NCI-H1048 (cell line): ENCODE results near the gene SLC22A3.
"Not testable (repeated sequence)": the region's sequence is repeated elsewhere in the genome, so short reads cannot be mapped to it uniquely, and the experiment has no call there.

ENCODE experiments used
- DNase-seq: peaks from one replicate; lab custom pipeline; 2025; lab: John Stamatoyannopoulos, UW

The SLC22A3 gene

DNA sequence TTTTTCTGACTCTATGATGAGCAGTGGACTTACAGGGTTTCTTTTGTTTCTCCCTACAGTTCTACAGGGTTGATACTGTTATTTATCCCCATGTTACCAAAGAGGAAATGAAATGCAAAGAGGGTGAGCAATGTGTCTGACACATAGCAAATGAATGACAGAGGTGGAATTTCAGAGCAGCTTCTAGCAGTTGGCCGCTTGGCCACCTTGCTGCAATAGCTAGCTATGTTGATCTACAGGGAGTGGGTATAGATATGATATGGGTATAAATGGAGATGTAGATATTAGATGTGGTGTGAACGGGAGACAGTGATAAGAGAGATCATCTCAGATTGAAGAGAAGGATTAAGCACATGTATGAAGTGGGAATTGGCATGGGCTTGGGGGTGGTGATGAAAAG, 10.9 kb upstream of the SLC22A3 start:
- no peak for DNase-seq

DNA sequence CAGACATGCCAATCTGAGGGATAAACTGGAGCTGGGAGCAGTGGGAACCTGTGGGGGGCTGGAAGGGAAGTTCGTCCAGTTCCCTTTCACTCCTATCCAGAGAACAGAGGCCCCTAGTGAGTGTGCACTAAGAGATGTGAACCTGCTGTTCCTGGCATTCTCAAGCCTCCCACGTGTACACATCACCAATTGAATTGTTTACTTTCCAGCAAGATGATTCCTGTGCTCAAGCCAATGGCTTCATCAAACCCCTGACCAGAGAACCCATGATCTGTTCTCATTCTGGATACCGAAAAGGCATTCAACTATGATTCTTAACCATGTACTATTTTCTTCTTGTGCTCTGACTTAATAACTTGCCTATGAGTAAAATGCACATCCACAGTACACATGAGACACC, 10.2 kb upstream of the SLC22A3 start:
- DNase-seq = no peak

DNA sequence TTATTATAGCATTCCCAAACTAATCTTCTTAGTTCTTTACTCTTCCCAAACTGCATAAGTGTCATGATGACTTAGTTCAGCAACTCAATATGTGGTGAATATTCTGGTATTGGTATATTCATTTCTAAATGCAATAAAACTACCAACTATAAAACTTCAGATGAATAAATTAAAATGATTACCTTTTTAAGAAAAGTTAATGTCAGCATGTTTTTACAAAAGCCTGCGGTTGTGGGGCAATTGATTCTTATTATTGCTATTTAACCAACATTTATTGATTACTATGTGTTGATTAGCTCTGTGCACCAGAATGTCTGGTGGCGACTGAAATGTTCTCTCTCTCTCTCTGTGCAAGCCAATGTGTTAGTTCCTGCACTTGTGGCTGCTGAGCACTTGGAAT, 5.0 kb upstream of the SLC22A3 start:
- no peak for DNase-seq

DNA sequence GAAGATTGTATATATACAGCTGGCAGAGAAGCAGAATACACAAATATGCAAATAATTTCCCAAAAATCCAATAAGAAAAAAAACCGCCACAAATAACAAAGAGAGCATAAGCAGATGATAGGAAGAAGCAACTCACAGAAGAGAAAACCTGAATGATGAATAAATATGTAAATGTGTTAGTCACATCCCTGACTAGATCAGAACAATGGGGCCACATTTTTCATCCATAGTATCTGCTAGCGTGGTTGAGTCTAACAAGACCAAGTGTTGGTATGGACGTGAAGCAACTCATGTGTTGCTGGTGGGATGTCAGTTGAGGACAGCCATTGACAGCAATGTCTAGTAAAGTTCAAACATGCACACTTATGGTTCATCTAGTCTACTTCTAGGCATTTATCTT, 3.9 kb upstream of the SLC22A3 start:
- DNase-seq = no peak

DNA sequence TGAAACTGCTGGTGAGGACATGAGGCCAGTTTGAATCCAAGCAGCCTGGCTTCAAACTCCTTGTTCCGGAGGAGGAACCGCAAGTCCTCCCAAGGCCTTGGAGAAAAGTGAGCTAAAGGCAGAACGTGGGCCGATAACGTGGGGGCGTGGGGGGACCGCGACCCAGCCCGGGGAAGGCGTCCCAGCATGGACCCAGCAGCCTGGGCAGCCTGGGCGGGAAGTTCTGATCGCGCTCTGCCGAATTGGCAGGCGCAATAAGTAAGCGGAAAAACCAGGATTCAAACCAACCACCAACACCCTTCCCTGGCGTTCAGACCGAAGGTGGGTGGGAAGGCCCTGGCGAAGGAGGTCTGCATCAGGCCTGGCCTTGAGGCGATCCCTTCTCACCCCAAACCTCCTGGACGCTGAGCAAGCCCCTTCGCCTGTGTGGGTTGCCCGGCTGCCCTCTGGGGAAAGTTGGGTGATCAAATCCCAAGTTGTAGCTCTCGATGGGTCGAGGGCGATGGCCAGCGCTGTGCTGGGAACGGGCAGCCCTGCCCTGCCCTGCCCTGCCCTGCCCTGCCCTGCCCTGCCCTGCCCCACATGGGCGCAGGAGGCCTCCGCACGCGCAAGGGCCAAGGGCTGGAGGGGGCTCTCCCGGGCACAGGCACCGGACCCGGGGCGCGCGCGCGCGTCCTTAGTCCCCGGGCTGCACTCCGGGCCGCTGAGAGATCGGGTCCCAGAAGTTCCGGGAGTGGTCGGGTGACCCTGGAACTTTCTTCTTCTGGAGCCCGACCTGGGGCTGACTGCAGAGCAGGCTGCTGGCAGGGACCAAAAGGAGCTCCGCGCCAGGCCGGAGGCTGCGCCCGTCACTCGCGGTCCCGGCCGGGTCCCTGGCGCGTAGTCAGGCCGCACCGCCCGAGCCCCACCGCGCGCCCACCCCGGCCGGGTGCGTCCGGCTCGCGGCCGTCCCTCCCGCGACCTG, 637 bp upstream of the SLC22A3 start:
- no peak for DNase-seq

DNA sequence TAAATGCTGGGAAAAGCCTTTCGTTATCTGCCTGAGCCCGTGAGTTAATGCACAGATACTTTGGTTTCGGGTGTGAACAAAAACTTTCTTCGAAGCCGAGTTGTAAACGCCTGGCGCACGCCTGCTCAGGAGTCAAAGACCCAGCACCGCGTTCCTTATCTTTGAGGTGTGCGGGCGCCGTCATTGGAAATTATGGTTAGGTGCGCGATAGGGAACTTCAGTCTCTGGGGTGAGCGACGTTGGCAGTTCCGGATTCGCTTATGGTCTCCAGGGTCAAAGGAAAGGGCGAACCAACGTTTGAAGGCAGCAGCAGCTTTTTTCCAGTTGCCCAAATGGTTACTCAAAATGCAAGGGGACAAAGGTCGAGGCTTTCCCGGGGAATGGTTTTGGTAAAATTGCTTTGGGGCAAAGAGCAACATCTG, 853 bp downstream of the SLC22A3 start:
- DNase-seq = no peak

DNA sequence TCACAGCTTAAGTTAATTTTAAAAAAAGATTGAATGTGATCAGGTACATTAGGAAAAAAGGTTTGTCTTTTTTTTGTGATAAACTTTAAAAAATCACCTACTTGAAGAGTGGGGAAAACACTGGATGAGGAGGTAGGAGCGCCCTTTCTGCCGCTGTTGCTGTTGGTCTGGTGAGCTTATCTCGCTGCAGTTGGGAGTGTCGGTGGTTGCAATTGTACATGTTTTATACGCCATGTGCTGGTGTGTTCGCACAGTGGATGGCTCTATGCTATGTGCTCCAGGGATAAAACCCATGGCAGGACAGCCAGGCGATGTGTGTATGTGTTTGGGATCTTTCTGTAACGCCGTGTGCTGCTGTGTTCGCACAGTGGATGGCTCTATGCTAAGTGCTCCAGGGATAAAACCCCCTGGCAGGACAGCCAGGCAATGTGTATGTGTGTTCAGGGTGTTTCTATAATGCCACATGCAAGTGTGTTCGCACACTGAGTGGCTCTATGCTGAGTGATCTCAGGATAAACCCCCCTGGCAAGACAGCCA, 1.7 kb downstream of the SLC22A3 start:
- DNase-seq = no peak

DNA sequence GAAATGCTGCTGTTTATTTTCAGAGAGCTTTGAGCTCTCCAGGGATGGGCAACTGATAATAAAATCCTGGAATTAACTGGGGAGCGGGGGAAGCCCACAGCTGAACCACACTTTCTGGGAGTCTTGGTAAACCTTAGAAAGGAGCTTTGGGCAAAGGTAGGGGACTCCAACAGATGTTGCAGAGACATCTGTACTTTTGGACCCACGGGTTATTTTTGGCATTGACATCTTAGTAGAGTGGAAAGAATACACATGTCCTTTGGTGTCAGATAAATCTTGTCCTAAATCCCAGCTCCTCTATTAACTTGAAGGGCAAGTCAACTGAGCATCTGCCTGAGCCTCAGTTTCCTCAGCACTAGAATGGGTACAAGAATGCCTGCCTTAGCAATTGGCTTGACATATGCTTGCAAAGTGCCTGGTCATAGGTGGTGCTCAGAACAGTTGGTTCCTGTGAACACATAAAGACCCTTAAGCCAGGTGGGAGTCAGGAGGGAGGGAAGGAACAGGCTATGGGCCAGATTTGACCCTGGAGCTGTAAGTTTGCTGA, 5.8 kb downstream of the SLC22A3 start:
- no peak for DNase-seq

DNA sequence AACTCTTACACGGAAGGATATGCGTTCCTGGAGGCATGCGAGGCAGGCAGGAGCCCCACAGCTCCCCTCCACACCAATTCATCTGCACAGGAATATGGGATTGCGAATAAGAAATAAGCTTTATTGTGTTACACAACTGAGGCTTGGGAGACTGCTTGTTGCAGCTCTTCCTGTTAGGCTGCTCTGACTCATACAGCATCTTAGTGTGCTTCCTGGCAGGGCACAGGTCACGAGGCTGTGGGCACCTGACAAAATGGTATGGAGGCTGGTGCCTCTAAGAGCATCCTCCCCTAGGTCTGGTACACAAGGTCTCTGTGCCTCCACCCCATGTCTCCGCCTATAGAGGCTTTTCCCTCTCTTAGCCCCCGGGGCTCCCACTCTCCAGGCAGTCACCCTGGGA, 6.8 kb downstream of the SLC22A3 start:
- DNase-seq = no peak

DNA sequence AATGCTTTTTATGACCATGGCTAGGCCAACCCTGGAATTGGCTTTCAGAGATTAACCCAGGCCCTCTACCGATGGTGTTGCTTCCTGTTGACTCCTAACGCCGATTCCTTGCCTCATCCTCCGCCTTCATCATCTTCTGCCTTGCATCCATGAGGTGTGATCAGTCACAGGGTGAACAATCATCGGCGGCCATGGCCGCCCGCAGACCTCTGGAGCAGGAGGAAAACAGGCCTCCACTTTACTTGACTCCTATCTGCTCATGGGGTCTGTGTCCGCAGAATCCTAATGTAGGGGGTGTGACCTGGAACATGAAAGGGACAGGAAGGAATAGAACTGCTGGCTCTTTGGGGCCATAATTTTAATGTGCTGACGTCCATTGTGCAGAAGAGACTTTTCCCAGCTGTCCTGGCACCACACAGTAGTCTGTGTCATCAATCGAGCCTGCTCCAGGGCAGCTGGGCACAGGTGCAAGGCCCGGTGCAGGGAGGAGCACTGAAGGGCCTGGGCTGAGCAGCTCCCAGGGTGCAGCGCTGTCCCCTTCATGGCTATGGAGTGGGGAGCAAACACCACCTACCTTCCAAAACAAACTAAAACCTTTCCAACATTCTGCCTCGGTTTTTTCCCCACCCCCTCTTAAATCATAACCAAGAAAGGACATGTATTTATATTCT, 8.0 kb downstream of the SLC22A3 start:
- DNase-seq = no peak

DNA sequence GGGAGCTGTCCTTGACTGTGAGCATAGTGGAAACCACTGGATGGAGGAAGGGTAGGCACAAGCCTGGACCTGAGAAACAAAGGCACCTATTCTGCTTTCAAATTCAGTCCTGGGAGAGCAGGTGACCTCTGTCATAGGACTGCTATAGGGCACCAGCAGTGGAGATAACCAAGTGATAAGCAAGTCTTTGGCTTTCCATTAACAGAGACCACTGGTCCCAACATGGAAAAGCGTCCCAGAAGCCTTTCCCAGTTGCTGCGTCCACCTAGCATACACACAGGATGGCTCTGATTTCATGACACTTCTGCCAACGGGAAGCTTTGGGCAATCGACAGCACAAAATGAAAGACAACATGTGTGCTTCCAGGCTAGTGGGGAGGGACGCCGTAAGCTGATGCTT, 8.9 kb downstream of the SLC22A3 start:
- no peak for DNase-seq

DNA sequence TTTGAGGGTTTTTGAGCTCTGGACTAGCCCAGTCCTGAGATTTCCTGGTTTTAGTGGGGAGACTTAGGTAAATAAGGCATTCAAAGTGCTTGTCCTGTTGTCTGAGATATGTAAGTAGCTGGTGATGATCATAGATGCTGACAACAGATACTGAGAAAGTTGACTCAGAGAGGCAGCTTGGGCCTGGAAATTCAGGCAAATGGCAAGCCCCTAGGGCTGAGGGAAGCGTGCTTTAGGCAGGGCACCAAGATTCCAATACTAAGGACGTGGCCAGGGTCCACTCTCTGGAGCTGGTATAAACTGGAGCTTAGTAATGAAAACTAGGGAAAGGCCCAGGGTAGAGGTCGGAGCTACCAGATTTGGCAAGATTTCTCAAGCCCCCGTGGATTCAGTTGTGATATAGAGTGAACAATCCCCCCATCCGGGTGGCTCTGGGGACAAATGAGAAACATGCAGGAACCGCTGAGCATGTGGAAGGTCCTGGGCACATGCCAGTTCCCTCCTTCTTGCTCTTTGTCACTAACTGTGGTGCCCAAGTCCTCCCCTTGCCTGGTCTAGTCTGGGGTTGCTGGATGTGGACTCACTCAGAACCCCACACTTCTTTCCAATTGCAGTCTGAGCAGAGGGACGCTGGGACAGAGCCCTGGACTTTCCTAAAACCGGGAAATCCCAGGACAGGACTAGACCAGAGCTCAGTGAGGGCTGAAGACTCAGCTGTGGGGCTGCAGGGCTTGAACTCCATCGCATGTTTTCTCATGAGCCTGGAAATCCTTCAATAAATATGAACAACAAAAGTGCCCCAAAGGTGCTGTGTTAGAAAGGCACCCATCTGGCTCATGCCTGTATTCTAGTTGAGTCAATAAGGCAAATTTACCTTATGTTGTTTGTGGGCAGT, 10.3 kb downstream of the SLC22A3 start:
- DNase-seq = no peak

DNA sequence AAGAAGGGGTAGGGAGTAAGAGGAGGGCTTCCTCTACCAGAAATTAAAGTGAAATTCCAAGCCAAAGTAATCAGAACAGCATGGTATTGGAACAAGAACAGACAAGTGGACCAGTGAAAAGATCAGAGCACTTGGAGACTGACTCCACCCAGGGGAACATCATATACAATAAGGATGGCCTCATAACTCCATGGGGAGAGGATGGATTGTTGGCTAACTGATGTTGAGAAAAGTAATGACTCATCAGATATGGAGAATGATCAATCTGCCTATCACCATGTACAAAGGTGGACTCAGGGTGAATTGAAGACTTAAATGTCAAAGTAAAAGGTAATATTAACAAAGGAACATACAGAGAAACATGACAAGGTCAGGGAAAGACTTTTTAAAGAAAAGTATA, 12.8 kb downstream of the SLC22A3 start:
- no peak for DNase-seq

DNA sequence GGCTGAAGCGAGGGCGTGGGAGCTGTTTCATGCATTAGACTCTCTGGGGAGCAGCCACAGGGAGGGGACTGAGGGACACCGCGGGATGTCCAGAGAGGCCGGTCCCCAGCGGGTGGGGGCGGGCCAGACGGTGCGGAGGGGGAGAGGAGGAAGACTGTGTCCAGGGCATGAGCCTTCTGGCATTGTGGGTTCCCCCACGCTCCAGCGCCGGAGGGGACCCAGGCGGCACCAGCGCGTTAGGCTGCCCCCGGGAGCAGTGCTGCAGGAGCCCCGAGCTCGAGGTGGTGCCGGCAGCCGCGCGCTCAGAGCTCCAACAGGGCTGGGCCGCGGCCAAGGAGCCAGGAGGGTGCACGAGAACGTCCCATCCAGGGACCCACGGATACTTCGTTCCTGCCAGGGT, 14.4 kb downstream of the SLC22A3 start:
- no peak for DNase-seq

DNA sequence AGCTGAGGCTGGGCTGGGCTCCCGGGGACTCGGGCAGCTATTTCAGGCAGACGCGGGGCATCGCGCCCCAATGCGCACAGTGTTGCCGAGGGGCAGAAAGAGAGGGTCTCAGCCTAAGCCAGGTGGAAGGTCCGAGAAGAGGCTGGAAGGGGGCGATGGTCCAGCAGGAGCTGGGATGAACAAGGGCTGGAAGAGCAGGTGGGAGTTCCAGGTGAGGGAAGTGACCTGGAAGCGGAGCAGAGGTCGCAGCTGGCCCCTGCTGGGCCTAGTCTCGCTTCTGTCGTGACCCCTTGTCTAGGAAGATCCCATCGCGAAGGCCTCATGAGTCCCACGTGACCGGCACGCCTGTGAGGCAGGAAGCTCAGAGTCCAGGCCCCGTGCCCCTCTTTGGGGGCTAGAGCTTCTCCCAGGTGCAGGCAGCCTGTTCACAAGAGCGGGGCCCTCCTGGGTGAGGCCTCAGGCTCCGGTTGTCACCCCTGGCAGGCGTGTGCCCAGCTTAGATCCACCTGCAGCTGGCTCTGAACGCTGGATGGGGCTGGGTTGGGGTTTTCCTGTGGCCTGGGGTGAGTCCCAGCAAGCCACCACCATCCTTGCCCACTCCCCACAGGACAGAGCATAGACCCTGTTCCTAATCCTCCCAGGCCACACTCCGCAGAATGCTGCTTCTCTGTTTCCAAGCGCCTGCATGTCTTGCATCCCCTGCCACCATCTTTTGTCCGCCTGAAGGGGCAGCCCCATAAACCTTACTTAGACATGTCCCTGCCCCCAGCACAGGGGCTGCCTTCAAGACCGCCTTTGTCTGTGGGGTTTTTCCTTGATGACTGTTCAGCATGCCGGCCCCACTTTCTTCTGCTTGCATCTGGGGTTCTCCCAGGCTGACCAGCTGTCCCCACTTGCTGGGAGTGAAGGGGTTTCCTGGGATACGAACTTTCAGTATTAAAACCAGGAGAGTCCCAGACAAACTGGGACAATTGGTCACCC, 15.1 kb downstream of the SLC22A3 start:
- DNase-seq = no peak

DNA sequence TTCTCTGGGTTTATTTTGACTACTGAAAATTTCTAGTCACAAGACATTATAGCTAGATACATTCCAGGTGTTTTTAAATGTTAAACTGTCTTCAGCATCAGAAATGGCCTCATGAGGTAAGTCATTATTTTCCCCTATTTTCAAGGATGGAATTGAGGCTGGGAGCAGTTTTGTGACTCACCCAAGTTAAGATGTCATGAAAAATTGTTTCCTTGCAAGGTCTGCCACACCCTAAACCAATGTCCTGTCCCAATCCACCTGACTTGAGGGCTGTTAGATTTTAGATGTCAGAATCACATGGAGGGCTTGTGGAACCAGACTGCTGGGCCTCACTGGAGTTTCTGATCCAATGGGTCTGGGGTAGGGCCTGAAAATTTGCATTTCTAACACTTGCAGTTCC, 16.9 kb downstream of the SLC22A3 start:
- DNase-seq = no peak

DNA sequence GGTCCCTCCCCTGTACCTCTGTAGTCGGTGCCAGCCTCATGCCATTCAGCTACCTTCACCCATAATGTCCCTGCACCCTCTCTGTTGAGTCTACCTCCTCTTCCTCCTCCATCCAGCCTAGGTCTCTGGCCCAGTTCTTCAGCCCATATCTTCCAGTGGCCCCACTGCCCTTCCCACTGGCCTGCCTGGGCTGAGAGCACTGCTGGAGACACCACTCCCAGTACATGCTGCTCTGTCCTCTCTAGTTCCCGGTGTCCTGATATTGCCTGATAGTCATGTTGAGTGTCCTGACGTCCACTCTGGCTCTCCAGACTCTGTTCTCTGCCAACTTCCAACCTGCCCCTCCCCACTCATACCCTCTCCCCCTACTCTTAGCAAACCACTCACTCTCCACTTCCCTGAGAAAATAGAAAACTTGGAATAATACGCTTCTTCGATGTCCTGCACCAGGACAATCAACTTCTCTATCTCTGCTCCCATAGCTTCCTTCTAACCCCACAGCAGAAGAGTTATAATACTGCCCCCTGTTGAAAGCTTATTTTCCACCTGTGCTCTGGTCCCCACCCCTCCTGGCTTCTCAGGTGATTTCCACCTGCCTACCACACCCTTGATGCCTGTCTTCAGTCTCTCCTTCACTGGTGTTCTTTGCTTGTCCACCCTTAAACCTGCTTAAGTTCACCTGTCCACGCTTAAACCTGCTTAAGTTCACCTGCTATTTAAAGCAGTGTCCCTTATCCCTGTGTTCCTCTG, 19.8 kb downstream of the SLC22A3 start:
- no peak for DNase-seq

DNA sequence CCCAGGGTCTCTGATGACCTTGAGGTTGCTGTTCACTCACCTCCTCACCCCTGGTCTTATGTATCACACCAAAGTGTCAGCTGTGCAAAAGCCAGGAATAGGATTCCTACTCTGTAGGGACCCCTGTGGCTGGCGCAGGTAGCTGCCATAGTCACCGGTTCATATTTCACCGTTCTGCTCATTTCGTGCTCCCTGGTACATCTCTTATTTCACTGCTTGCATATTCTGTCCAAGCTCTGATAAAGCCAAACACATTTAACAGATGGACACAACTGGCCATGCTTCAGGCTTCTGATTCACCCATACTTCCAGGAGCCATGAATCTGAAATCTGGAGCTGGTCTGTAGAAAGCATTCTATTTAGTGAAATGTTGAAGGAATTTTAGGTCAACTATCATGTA, 20.5 kb downstream of the SLC22A3 start:
- no peak for DNase-seq

DNA sequence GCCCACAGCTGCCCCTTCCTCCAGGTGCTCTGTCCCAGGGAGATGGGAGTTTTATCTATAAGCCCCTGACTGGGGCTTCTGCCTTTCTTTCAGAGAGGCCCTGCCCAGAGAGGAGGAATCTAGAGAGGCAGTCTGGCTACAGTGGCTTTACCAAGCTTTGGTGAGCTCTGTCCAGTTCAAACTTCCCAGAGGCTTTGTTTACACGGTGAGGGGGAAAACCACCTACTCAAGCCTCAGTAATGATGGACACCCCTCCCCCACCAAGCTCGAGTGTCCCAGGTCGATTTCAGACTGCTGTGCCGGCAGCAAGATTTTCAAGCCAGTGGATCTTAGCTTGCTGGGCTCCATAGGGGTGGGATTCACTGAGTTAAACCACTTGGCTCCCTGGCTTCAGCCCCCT, 25.4 kb downstream of the SLC22A3 start:
- not testable (repeated sequence) for DNase-seq
